BLaER1 treated with 17β-estradiol and CSF1 and Interleukin-3, amounts not matched to agents 10 nM and 100 nM (cell line): ENCODE measurements around the gene KRTAP3-3.
"Not testable (repeated sequence)": the region's sequence is repeated elsewhere in the genome, so short reads cannot be mapped to it uniquely, and the experiment has no call there.

Experiments used
- H3K27ac ChIP-seq, 11 experiments: shearing (Covaris generic); formaldehyde crosslinking; 2 replicates each; pipeline ENCODE4 v1.8.1; 2022
- H3K27me3 ChIP-seq, 11 experiments: shearing (Covaris generic); formaldehyde crosslinking; 2 replicates each; pipeline ENCODE4 v1.8.1; 2022
- H3K36me3 ChIP-seq, 11 experiments: shearing (Covaris generic); formaldehyde crosslinking; 2 replicates each; pipeline ENCODE4 v1.8.1; 2022
- H3K4me1 ChIP-seq, 10 experiments: shearing (Covaris generic); formaldehyde crosslinking; 2 replicates each; pipeline ENCODE4 v1.8.1; 2022
- H3K4me2 ChIP-seq, 11 experiments: shearing (Covaris generic); formaldehyde crosslinking; 2 replicates each; pipeline ENCODE4 v1.8.1; 2022
- H3K4me3 ChIP-seq, 10 experiments: shearing (Covaris generic); formaldehyde crosslinking; 2 replicates each; pipeline ENCODE4 v1.8.1; 2022
- H3K9ac ChIP-seq, 11 experiments: shearing (Covaris generic); formaldehyde crosslinking; 2 replicates each; pipeline ENCODE4 v1.8.1; 2022
- H3K9me3 ChIP-seq, 11 experiments: shearing (Covaris generic); formaldehyde crosslinking; replicated peaks in 1 of 11; 2 replicates each; pipeline ENCODE4 v1.8.1; 2022
- H4K20me1 ChIP-seq, 11 experiments: shearing (Covaris generic); formaldehyde crosslinking; 2 replicates each; pipeline ENCODE4 v1.8.1; 2022
- Cebpa-rat ChIP-seq, 11 experiments: shearing (Covaris generic); IDR thresholded peaks; 2 replicates each; pipeline ENCODE4 v1.8.1; 2022

KRTAP3-3 gene

DNA sequence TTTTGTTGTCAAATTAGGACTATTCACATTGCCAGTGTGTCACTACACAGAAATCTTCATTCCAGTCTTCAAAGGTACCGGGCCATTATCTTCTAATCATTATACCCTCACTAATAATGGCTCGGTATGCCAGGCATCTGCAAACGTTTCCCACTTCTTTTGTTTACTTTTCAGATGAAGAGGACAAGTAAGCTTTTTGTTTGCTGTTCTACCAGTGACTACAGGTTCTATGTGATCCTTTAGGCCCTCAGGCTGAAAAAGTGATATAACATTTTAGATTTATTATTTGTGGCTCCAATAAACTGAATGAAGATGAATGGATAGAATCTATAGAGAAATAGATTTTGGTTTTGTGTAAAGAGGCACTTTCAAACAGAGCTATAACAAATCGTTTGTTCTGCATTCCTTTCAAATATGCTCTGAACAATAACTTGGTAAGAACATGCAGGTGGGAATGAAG lies 15.4 kb upstream of the KRTAP3-3 start:
- Histone ChIP-seq H3K4me2 (no peak overlapping the region), H3K36me3 (no peaks in the 10 kb centered on the region), H3K9ac (no peak overlapping the region), H3K4me1 (no peaks in the 10 kb centered on the region), H3K27me3 (no peaks in the 10 kb centered on the region), H3K27ac (no peak overlapping the region), H3K4me3 (no peak overlapping the region), H3K9me3 (no peaks in the 10 kb centered on the region), H4K20me1 (no peaks in the 10 kb centered on the region)
- TF ChIP-seq Cebpa-rat (IDR thresholded peaks at IDR 0.05): no peak

DNA sequence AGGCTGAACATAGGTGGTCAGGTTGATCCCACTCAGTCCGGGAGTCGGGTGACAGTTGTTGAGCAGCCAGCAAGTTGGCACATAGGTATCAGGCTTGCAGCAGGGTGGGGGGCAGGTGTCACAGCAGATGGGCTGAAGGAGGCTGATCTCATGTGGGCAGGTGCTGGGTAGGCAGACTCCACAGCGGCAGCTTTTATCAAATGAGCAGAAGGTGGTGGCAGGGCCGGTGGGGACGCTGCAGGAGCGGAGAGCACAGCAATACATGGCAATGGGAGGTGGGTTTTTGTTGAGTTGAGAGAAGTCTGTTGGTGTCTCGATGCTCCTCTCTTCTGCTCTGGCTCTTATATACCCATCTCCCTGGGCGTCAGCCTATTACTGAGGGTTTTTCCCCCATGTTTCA lies 14.8 kb upstream of the KRTAP3-3 start, which contains the start of gene KRTAP3-1:
KRTAP3-1 (minus strand) TSS at position 318 of the 400 bp plus-strand sequence; CDS start at position 264, 54 bp downstream.
- Histone ChIP-seq H3K9ac (no peak within 1 kb of the TSS), H3K36me3 (no peaks in the 10 kb centered on the region), H3K9me3 (no peaks in the 10 kb centered on the region), H3K4me1 (no peaks in the 10 kb centered on the region), H3K4me2 (no peak within 1 kb of the TSS), H4K20me1 (no peaks in the 10 kb centered on the region), H3K4me3 (no peak within 1 kb of the TSS), H3K27ac (no peak within 1 kb of the TSS), H3K27me3 (no peaks in the 10 kb centered on the region)
- no peak for TF ChIP-seq Cebpa-rat (IDR thresholded peaks at IDR 0.05)

DNA sequence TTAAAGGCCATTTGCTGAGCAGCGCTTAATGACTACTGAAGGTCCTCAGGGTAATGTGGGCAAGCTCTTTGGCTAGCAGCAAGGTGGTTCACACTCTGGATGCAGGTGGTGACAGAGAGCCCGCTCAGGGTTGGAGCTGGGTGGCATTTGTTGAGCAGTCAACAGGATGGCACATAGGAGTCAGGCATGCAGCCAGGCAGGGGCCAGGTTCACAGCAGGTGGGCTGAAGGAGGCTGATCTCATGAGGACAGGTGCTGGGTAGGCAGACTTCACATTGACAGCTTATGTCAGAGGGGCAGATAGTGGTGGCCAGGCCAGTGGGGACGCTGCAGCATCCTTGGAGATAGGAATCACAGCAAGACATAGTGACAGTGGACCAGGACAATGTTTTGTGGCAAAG lies 10.4 kb upstream of the KRTAP3-3 start:
- Histone ChIP-seq H3K9ac (no peak overlapping the region), H3K9me3 (0 out of 22 replicates have a peak, but pooled peaks cover 0 to 9% (median 0%) of the 10 kb centered on the region in 11 experiments), H3K4me3 (no peak overlapping the region), H3K4me2 (no peak overlapping the region), H3K27me3 (no peaks in the 10 kb centered on the region), H3K36me3 (no peaks in the 10 kb centered on the region), H3K4me1 (no peaks in the 10 kb centered on the region), H3K27ac (no peak overlapping the region), H4K20me1 (no peaks in the 10 kb centered on the region)
- TF ChIP-seq Cebpa-rat (IDR thresholded peaks at IDR 0.05): no peak

DNA sequence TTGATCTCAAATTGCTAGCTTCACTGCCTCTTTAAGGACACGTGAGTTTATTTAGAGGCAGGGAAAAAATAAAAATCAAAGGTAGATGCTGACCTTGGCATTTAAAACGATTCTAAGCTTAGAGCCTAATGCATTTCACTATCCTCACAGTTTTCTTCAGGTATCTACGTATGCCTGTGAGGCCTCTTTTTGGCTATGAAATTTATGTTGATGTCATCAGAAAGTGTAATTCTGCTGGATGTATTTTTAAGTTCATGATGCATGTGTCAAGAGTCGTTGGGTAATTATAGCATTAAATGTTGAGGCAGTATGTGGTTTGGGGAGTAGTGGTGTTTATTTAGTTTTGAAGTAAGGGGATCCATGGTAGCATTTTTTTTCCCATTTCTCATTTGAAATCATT lies 10.0 kb upstream of the KRTAP3-3 start:
- H3K36me3 ChIP-seq: no peaks in the 10 kb centered on the region
- H3K4me1 ChIP-seq: no peaks in the 10 kb centered on the region
- TF ChIP-seq Cebpa-rat (IDR thresholded peaks at IDR 0.05): no peak
- no peaks in the 10 kb centered on the region for H4K20me1 ChIP-seq
- H3K27ac ChIP-seq: no peak overlapping the region
- no peak overlapping the region for H3K4me3 ChIP-seq
- H3K9ac ChIP-seq: no peak overlapping the region
- H3K9me3 ChIP-seq: 0 out of 22 replicates have a peak, but pooled peaks cover 0 to 9% (median 0%) of the 10 kb centered on the region in 11 experiments
- H3K27me3 ChIP-seq: no peaks in the 10 kb centered on the region
- H3K4me2 ChIP-seq: no peak overlapping the region

DNA sequence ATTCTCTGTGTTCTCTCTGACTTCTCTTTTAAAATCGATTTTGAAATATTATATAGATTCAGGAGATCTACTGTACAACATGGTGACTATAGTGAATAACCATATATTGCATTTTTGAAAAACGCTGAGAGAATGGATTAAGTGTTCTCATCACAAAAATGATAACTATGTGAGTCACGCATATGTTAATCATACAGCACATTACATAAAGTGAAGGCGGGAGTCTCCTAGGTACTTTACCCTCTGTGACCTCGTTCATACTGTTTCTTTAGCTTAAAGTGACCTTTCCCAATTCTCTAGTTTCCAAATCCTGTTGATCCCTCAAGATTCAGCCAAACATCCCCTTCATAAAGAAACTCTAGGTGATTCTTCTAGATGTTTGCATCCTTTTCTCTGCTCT lies 8.8 kb upstream of the KRTAP3-3 start:
- no peak overlapping the region for H3K27ac ChIP-seq
- H3K4me3 ChIP-seq: no peak overlapping the region
- H3K9me3 ChIP-seq: 0 out of 22 replicates have a peak, but pooled peaks cover 0 to 9% (median 0%) of the 10 kb centered on the region in 11 experiments
- H3K4me2 ChIP-seq: no peak overlapping the region
- TF ChIP-seq Cebpa-rat (IDR thresholded peaks at IDR 0.05): no peak
- H3K4me1 ChIP-seq: no peaks in the 10 kb centered on the region
- H3K27me3 ChIP-seq: no peaks in the 10 kb centered on the region
- H4K20me1 ChIP-seq: no peaks in the 10 kb centered on the region
- no peak overlapping the region for H3K9ac ChIP-seq
- no peaks in the 10 kb centered on the region for H3K36me3 ChIP-seq

DNA sequence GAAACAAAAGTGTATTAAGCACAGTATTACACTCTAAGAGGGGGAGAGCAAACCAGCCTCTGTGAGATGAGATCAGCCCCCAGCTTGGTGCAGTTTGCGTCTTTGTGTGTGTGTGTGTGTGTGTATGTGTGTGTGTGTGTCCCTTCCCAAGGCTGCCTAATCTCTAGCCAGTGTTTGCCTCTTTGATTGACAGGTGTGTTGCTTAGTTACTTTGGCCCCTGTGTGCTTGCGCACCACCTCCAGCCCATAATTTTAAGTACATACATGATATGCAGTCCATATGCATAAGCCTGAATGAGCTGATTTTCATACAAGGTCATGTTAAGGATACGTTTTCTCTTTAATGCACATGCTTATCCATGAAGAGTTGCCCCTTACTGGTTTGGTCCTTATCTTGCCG lies 7.8 kb upstream of the KRTAP3-3 start:
- Histone ChIP-seq H3K27me3 (no peaks in the 10 kb centered on the region), H3K9ac (no peak overlapping the region), H3K36me3 (no peaks in the 10 kb centered on the region), H4K20me1 (no peaks in the 10 kb centered on the region), H3K27ac (no peak overlapping the region), H3K9me3 (0 out of 22 replicates have a peak, but pooled peaks cover 0 to 9% (median 0%) of the 10 kb centered on the region in 11 experiments), H3K4me2 (no peak overlapping the region), H3K4me1 (no peaks in the 10 kb centered on the region), H3K4me3 (no peak overlapping the region)
- TF ChIP-seq Cebpa-rat (IDR thresholded peaks at IDR 0.05): no peak

DNA sequence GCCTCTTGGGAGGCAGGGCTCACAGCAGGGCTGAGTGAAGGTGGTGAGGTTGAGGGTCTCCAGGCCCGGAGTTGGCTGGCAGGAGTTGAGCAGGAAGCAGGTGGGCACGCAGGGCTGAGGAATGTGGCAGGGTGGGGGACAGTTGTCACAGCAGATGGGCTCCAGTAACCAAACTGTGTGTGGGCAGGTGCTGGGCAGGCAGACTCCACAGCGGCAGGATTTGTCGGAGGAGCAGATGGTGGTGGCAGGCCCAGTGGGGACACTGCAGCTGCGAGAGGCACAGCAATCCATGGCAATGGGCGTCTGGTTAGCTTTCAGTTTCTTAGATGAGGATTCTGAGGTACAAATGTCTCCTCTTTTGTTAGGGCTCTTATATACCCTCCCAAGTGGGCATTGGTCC lies 5.6 kb upstream of the KRTAP3-3 start, which contains the start of gene KRTAP3-2:
KRTAP3-2 (minus strand) TSS at position 344 of the 400 bp plus-strand sequence; CDS start at position 291, 53 bp downstream.
- H3K36me3 ChIP-seq, H3K4me3 ChIP-seq, H4K20me1 ChIP-seq, H3K27me3 ChIP-seq, H3K27ac ChIP-seq, H3K9me3 ChIP-seq, H3K4me1 ChIP-seq, H3K4me2 ChIP-seq, H3K9ac ChIP-seq: not testable (repeated sequence)

DNA sequence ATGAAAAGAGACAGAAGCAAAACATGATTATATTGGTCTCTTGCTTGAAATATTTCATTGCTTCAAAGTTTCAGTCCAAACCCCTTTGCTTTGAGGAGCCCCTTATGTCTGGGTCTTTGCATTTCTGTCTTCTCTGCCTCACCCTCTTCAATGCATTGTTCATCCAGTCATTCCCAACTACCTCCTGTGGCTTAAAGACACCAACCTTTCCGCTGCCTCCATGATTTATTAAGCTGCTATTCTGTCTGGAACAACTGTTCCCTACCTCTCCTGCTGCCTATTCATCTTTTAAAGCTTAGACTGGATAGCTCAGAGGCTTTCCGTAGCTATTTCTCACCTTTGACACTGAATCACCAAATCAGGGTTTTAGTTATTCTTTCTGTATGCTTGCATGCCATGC lies 3.4 kb upstream of the KRTAP3-3 start:
- no peak for TF ChIP-seq Cebpa-rat (IDR thresholded peaks at IDR 0.05)
- H3K36me3 ChIP-seq: no peaks in the 10 kb centered on the region
- H3K27me3 ChIP-seq: no peaks in the 10 kb centered on the region
- no peak overlapping the region for H3K4me3 ChIP-seq
- H3K27ac ChIP-seq: no peak overlapping the region
- H3K9ac ChIP-seq: no peak overlapping the region
- H3K4me1 ChIP-seq: no peaks in the 10 kb centered on the region
- H3K4me2 ChIP-seq: no peak overlapping the region
- H4K20me1 ChIP-seq: no peaks in the 10 kb centered on the region
- 0 out of 22 replicates have a peak, but pooled peaks cover 0 to 9% (median 0%) of the 10 kb centered on the region in 11 experiments for H3K9me3 ChIP-seq

DNA sequence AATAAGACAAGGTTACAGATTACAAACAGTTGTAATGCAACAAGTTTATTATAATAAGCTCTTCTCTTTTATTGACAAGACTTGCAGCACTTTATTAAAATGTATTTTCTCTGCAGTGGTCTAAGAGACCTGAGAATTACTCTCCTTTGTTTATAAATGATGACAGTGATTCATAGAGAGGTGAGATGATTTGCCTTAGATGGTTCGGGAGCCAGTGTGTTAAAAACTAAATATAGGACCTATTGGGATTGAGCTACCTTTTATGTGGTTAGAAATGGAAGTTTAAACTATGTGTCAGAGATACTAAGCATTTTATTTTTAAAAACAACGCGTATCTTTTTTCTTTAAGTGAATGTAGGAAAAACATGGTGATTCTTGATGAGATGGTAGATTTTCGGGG lies 2.9 kb upstream of the KRTAP3-3 start:
- Histone ChIP-seq H3K36me3 (no peaks in the 10 kb centered on the region), H3K4me2 (no peak overlapping the region), H3K9ac (no peak overlapping the region), H4K20me1 (no peaks in the 10 kb centered on the region), H3K4me1 (no peaks in the 10 kb centered on the region), H3K27me3 (no peaks in the 10 kb centered on the region), H3K27ac (no peak overlapping the region), H3K4me3 (no peak overlapping the region), H3K9me3 (0 out of 22 replicates have a peak, but pooled peaks cover 0 to 9% (median 0%) of the 10 kb centered on the region in 11 experiments)
- TF ChIP-seq Cebpa-rat (IDR thresholded peaks at IDR 0.05): no peak

DNA sequence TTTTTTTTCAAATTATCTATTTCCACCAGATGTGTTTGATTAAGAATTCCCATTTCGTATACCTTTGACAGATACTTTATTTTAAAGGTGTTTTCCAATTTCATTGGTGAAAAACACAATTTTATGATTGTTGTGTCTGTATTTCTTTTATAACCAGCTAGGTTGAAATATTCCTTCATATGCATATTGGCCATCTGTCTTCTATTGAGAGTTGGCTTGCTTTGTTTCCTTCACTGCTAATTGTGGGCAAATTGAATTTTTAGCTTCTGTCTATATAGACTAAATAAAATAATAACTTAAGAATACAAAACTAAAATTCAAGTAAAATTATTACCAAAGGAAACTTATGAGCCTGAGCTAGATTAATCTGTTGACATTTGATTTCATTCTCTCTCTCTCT lies 1.2 kb upstream of the KRTAP3-3 start:
- no peak overlapping the region for H3K9ac ChIP-seq
- H3K4me3 ChIP-seq: no peak overlapping the region
- H3K4me1 ChIP-seq: no peaks in the 10 kb centered on the region
- no peaks in the 10 kb centered on the region for H3K36me3 ChIP-seq
- H3K9me3 ChIP-seq: peaks cover 0 to 7% (median 5%) of the 10 kb centered on the region in 11 experiments; a peak in 7 of 22 replicates
- H3K27me3 ChIP-seq: no peaks in the 10 kb centered on the region
- H3K4me2 ChIP-seq: no peak overlapping the region
- H3K27ac ChIP-seq: no peak overlapping the region
- no peaks in the 10 kb centered on the region for H4K20me1 ChIP-seq
- no peak for TF ChIP-seq Cebpa-rat (IDR thresholded peaks at IDR 0.05)
